Activated gamma-delta T cell treated with anti-CD3 and anti-CD28 coated beads, Interleukin-2, amount 50 U/mL, for 16 hours (primary cell): Measurements from ENCODE around the gene RASSF1.

Experiments used
- DNase-seq: peaks from one replicate; pipeline ENCODE4 v3.0.0-alpha.2; 2020; ENCODE audit warnings: low read depth

The RASSF1 gene

GRCh38 chr3:50342813-50343633, 2.4 kb upstream of the RASSF1 start:
- no peak for DNase-seq

GRCh38 chr3:50341996-50342650, 1.5 kb upstream of the RASSF1 start:
- no peak for DNase-seq

- no peak for DNase-seq
Observed at GRCh38 chr3:50341537-50341936, 901 bp upstream of the RASSF1 start.

GRCh38 chr3:50340147-50340447, 539 bp downstream of the RASSF1 start:
- no peak for DNase-seq

GRCh38 chr3:50339485-50340146, 1.0 kb downstream of the RASSF1 start:
- no peak for DNase-seq

GRCh38 chr3:50338965-50339364, 1.7 kb downstream of the RASSF1 start:
- no peak for DNase-seq

GRCh38 chr3:50337175-50337861, 3.3 kb downstream of the RASSF1 start:
- DNase-seq = peak; percentile 92

GRCh38 chr3:50336452-50337174, 4.0 kb downstream of the RASSF1 start:
- no peak for DNase-seq

GRCh38 chr3:50334339-50335075, 6.1 kb downstream of the RASSF1 start:
- no peak for DNase-seq

- no peak for DNase-seq
Observed at GRCh38 chr3:50333744-50334328, 6.8 kb downstream of the RASSF1 start.

GRCh38 chr3:50331364-50331907, 9.2 kb downstream of the RASSF1 start:
- DNase-seq = no peak

- no peak for DNase-seq
Observed at GRCh38 chr3:50330330-50330729, 10.3 kb downstream of the RASSF1 start.

- DNase-seq = peak; percentile 90
Observed at GRCh38 chr3:50327943-50328691, 12.5 kb downstream of the RASSF1 start, which contains the start of gene TUSC2. TUSC2 (minus strand) TSS chr3:50328223; CDS start chr3:50328099, 124 bp downstream.

GRCh38 chr3:50327129-50327528, 13.5 kb downstream of the RASSF1 start:
- DNase-seq = no peak

- no peak for DNase-seq
Observed at GRCh38 chr3:50326182-50326541, 14.5 kb downstream of the RASSF1 start.

- no peak for DNase-seq
Observed at GRCh38 chr3:50325497-50326181, 15.0 kb downstream of the RASSF1 start.

- no peak for DNase-seq
Observed at GRCh38 chr3:50325113-50325480, 15.5 kb downstream of the RASSF1 start.

- DNase-seq = peak; percentile 37
Observed at GRCh38 chr3:50324351-50325112, 16.1 kb downstream of the RASSF1 start.
